GM23338 (cell line): ENCODE data around the gene RPS13.

Experiments
- CREB1 ChIP-seq: fragments of 250-450 bp; sonication (Bioruptor Pico); IDR thresholded peaks from 2 replicates; pipeline ENCODE4 v1.5.0; 2020; ENCODE audit warnings: low read depth, mild to moderate bottlenecking, moderate library complexity
- EZH2 ChIP-seq: fragments of 200-600 bp; sonication (generic); IDR thresholded peaks from one replicate; pipeline ENCODE4 v1.8.0; 2017; ENCODE audit warnings: antibody characterized with exemption, mild to moderate bottlenecking, low read depth; ENCODE audit not compliant: unreplicated experiment
- EZH2phosphoT487 ChIP-seq: fragments of 200-600 bp; sonication (generic); IDR thresholded peaks from one replicate; pipeline ENCODE4 v1.8.1; 2018; ENCODE audit warnings: antibody characterized with exemption; ENCODE audit not compliant: unreplicated experiment
- JUNB ChIP-seq: IDR thresholded peaks from one replicate; pipeline ENCODE4 v1.6.1; 2016; ENCODE audit warnings: antibody characterized with exemption; ENCODE audit not compliant: unreplicated experiment
- POLR2AphosphoS5 ChIP-seq: IDR thresholded peaks from 2 replicates; pipeline ENCODE4 v1.6.1; 2016; ENCODE audit warnings: antibody characterized with exemption, low read depth
- STAT1 ChIP-seq: IDR thresholded peaks from one replicate; pipeline ENCODE4 v1.6.1; 2016; ENCODE audit warnings: antibody characterized with exemption; ENCODE audit not compliant: unreplicated experiment
- ZNF114 ChIP-seq: fragments of 250-450 bp; sonication (Bioruptor Pico); IDR thresholded peaks from 2 replicates; pipeline ENCODE4 v1.5.0; 2020; ENCODE audit warnings: mild to moderate bottlenecking, moderate library complexity
- TF ChIP-seq, protein P1 (sequence below), 2 experiments: fragments of 200-600 bp in 1 of 2; sonication (generic) in 1 of 2; conservative IDR thresholded peaks; 2 replicates each; pipeline versions ENCODE4 v1.5.1 to v1.6.1; 2016 to 2017; ENCODE audit warnings: antibody characterized with exemption in 2 of 2, low read depth in 2 of 2, mild to moderate bottlenecking in 2 of 2, moderate library complexity in 1 of 2
- TF ChIP-seq, protein P2 (sequence below): IDR thresholded peaks from one replicate; pipeline ENCODE4 v1.6.1; 2018; ENCODE audit warnings: antibody characterized with exemption; ENCODE audit not compliant: unreplicated experiment
- TF ChIP-seq, protein P3 (sequence below): fragments of 250-450 bp; sonication (Bioruptor Pico); IDR thresholded peaks from 2 replicates; pipeline ENCODE4 v1.5.0; 2020; ENCODE audit warnings: mild to moderate bottlenecking, moderate library complexity

DNA sequence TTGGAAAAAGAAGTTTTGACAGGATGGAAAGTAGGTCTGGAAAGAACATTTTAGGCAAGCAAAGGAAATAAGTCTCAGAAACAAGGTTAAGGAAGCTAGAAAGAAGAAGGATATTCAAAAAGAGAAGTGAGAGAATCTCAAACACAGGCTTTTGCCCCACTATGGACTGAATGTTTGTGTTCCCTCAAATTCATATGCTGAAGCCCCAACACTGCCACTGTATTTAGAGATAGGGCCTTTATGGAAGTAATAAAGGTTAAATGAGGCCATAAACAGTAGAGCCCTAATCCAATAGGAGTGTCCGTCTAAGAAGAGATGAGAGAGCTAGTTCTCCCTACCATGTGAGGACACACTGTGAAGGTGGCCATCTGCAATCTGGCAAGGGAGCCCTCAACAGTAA is 20.6 kb upstream of the RPS13 start:
- no peak for TF ChIP-seq POLR2AphosphoS5
- no peak for TF ChIP-seq EZH2
- TF ChIP-seq, protein P1, sequence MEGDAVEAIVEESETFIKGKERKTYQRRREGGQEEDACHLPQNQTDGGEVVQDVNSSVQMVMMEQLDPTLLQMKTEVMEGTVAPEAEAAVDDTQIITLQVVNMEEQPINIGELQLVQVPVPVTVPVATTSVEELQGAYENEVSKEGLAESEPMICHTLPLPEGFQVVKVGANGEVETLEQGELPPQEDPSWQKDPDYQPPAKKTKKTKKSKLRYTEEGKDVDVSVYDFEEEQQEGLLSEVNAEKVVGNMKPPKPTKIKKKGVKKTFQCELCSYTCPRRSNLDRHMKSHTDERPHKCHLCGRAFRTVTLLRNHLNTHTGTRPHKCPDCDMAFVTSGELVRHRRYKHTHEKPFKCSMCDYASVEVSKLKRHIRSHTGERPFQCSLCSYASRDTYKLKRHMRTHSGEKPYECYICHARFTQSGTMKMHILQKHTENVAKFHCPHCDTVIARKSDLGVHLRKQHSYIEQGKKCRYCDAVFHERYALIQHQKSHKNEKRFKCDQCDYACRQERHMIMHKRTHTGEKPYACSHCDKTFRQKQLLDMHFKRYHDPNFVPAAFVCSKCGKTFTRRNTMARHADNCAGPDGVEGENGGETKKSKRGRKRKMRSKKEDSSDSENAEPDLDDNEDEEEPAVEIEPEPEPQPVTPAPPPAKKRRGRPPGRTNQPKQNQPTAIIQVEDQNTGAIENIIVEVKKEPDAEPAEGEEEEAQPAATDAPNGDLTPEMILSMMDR (conservative IDR thresholded peaks at IDR 0.05; ENCODE audit: low read depth in 2 of 2) = no peak
- TF ChIP-seq, protein P2, sequence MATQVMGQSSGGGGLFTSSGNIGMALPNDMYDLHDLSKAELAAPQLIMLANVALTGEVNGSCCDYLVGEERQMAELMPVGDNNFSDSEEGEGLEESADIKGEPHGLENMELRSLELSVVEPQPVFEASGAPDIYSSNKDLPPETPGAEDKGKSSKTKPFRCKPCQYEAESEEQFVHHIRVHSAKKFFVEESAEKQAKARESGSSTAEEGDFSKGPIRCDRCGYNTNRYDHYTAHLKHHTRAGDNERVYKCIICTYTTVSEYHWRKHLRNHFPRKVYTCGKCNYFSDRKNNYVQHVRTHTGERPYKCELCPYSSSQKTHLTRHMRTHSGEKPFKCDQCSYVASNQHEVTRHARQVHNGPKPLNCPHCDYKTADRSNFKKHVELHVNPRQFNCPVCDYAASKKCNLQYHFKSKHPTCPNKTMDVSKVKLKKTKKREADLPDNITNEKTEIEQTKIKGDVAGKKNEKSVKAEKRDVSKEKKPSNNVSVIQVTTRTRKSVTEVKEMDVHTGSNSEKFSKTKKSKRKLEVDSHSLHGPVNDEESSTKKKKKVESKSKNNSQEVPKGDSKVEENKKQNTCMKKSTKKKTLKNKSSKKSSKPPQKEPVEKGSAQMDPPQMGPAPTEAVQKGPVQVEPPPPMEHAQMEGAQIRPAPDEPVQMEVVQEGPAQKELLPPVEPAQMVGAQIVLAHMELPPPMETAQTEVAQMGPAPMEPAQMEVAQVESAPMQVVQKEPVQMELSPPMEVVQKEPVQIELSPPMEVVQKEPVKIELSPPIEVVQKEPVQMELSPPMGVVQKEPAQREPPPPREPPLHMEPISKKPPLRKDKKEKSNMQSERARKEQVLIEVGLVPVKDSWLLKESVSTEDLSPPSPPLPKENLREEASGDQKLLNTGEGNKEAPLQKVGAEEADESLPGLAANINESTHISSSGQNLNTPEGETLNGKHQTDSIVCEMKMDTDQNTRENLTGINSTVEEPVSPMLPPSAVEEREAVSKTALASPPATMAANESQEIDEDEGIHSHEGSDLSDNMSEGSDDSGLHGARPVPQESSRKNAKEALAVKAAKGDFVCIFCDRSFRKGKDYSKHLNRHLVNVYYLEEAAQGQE = no peak
- no peak for TF ChIP-seq EZH2phosphoT487
- TF ChIP-seq, protein P3, sequence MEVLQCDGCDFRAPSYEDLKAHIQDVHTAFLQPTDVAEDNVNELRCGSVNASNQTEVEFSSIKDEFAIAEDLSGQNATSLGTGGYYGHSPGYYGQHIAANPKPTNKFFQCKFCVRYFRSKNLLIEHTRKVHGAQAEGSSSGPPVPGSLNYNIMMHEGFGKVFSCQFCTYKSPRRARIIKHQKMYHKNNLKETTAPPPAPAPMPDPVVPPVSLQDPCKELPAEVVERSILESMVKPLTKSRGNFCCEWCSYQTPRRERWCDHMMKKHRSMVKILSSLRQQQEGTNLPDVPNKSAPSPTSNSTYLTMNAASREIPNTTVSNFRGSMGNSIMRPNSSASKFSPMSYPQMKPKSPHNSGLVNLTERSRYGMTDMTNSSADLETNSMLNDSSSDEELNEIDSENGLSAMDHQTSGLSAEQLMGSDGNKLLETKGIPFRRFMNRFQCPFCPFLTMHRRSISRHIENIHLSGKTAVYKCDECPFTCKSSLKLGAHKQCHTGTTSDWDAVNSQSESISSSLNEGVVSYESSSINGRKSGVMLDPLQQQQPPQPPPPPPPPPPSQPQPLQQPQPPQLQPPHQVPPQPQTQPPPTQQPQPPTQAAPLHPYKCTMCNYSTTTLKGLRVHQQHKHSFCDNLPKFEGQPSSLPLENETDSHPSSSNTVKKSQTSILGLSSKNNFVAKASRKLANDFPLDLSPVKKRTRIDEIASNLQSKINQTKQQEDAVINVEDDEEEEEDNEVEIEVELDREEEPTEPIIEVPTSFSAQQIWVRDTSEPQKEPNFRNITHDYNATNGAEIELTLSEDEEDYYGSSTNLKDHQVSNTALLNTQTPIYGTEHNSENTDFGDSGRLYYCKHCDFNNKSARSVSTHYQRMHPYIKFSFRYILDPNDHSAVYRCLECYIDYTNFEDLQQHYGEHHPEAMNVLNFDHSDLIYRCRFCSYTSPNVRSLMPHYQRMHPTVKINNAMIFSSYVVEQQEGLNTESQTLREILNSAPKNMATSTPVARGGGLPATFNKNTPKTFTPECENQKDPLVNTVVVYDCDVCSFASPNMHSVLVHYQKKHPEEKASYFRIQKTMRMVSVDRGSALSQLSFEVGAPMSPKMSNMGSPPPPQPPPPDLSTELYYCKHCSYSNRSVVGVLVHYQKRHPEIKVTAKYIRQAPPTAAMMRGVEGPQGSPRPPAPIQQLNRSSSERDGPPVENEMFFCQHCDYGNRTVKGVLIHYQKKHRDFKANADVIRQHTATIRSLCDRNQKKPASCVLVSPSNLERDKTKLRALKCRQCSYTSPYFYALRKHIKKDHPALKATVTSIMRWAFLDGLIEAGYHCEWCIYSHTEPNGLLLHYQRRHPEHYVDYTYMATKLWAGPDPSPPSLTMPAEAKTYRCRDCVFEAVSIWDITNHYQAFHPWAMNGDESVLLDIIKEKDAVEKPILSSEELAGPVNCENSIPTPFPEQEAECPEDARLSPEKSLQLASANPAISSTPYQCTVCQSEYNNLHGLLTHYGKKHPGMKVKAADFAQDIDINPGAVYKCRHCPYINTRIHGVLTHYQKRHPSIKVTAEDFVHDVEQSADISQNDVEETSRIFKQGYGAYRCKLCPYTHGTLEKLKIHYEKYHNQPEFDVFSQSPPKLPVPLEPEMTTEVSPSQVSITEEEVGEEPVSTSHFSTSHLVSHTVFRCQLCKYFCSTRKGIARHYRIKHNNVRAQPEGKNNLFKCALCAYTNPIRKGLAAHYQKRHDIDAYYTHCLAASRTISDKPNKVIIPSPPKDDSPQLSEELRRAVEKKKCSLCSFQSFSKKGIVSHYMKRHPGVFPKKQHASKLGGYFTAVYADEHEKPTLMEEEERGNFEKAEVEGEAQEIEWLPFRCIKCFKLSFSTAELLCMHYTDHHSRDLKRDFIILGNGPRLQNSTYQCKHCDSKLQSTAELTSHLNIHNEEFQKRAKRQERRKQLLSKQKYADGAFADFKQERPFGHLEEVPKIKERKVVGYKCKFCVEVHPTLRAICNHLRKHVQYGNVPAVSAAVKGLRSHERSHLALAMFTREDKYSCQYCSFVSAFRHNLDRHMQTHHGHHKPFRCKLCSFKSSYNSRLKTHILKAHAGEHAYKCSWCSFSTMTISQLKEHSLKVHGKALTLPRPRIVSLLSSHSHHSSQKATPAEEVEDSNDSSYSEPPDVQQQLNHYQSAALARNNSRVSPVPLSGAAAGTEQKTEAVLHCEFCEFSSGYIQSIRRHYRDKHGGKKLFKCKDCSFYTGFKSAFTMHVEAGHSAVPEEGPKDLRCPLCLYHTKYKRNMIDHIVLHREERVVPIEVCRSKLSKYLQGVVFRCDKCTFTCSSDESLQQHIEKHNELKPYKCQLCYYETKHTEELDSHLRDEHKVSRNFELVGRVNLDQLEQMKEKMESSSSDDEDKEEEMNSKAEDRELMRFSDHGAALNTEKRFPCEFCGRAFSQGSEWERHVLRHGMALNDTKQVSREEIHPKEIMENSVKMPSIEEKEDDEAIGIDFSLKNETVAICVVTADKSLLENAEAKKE (CRISPR knock-in tag) = no peak
- TF ChIP-seq JUNB = no peak
- TF ChIP-seq ZNF114 (CRISPR knock-in tag) = no peak
- no peak for TF ChIP-seq STAT1
- TF ChIP-seq CREB1 (CRISPR knock-in tag) = no peak
